Psoas muscle (tissue), 8 donors: ENCODE measurements around the gene ADAMTS6. TPM values are rescaled to one million over a fixed set of nuclear protein-coding genes. Genes with fewer than 3 reads are reported as not detected.

Source experiments
- ATAC-seq, 4 donors: fragments of 200-7000 bp; cut with Tn5 transposase; one replicate each; pipeline ENCODE4 v1.9.1; 2020; ENCODE audit warnings: moderate library complexity in 3 of 4, mild to moderate bottlenecking in 2 of 4
- DNase-seq, 2 donors: peaks; one replicate each; pipeline ENCODE4 v3.0.0-alpha.2; 2020
- H3K27ac ChIP-seq: fragments of 200-600 bp; one replicate; pipeline ENCODE4 v1.8.0; 2022
- H3K27me3 ChIP-seq, 3 donors: fragments of 200-600 bp in 1 of 3; one replicate each; pipeline versions ENCODE4 v1.6.1 to v1.8.0; 2013 to 2022; ENCODE audit warnings: low read length in 2 of 3, mild to moderate bottlenecking in 2 of 3, moderate library complexity in 1 of 3; ENCODE audit not compliant: insufficient read depth in 3 of 3
- H3K36me3 ChIP-seq, 2 donors: fragments of 200-600 bp in 1 of 2; one replicate each; pipeline versions ENCODE4 v1.6.1 to v1.8.0; 2013 to 2022; ENCODE audit warnings: low read depth in 1 of 2, mild to moderate bottlenecking in 1 of 2, moderate library complexity in 1 of 2; ENCODE audit not compliant: insufficient read depth in 1 of 2
- H3K4me1 ChIP-seq: fragments of 200-600 bp; one replicate; pipeline ENCODE4 v1.8.0; 2022
- H3K4me3 ChIP-seq: fragments of 200-600 bp; one replicate; pipeline ENCODE4 v1.8.0; 2022; ENCODE audit warnings: mild to moderate bottlenecking
- H3K9me3 ChIP-seq: fragments of 200-600 bp; one replicate; pipeline ENCODE4 v1.8.0; 2022
- WGBS, 3 donors: extraction: QIAGEN DNeasy Blood & Tissue Kit; methylation state at CpG; one replicate each; pipeline versions ENCODE4 v1.1.6 to v1.1.7; 2013; 5-methylcytosine and 5-hydroxymethylcytosine counted together
- intact Hi-C, 2 donors: fragments of 100-400 bp; cut with DNase I; formaldehyde crosslinking; loops; one replicate each; pipeline versions ENCODE4 v1.11.0 to v1.14.2; 2022
- polyA plus RNA-seq, 3 donors: library from polyadenylated mRNA; stranded (reverse); fragments of 200-250 nt; gene quantifications; one replicate each; pipeline ENCODE4 v1.2.3, GENCODE V29; 2013
- total RNA-seq, 4 donors: library from RNA; stranded (reverse); fragmentation: NEBNext Ultra II Directional in 2 of 4; extraction: Animal tissue kit (Norgen Biotek cat#: 25700) in 2 of 4; gene quantifications; one replicate each; pipeline versions ENCODE4 v1.2.1 to v1.2.4, GENCODE V29; 2021 to 2023
- TF ChIP-seq, protein P1 (sequence below): fragments of 200-600 bp; IDR thresholded peaks from one replicate; pipeline ENCODE4 v1.8.0; 2022; ENCODE audit warnings: antibody characterized with exemption
- donor health status: healthy with polysubstance abuse.
- donor health status: DM: no; HTN: no; CAD: no; lungs with moderate emphysema.
- donor health status: Bipolar disorder and iron deficiency.
- donor health status: healthy.
- donor health status: DM: yes; HTN: yes; CAD: no.
- donor health status: DM: no; HTN: no; CAD: no.
- donor health status: DM: no; HTN: no; CAD: no.
- donor health status: DM: yes; HTN: yes; CAD: no.

The ADAMTS6 gene
- total and polyA plus RNA-seq, 7 donors: 0.06 to 0.59 (median 0.24) TPM

GRCh38 chr5:65133477-65134110 is 348.1 kb downstream of the ADAMTS6 start:
- no peak overlapping the region for H3K27ac ChIP-seq
- ATAC-seq: no peak

GRCh38 chr5:65132386-65132785 is 349.3 kb downstream of the ADAMTS6 start:
- Histone ChIP-seq H3K9me3 (no peaks in the 10 kb centered on the region), H3K27ac (no peak overlapping the region), H3K4me1 (no peaks in the 10 kb centered on the region), H3K36me3 (no peaks in the 10 kb centered on the region), H3K4me3 (no peak overlapping the region), H3K27me3 (no peaks in the 10 kb centered on the region)
- DNase-seq: no peak
- TF ChIP-seq, protein P1, sequence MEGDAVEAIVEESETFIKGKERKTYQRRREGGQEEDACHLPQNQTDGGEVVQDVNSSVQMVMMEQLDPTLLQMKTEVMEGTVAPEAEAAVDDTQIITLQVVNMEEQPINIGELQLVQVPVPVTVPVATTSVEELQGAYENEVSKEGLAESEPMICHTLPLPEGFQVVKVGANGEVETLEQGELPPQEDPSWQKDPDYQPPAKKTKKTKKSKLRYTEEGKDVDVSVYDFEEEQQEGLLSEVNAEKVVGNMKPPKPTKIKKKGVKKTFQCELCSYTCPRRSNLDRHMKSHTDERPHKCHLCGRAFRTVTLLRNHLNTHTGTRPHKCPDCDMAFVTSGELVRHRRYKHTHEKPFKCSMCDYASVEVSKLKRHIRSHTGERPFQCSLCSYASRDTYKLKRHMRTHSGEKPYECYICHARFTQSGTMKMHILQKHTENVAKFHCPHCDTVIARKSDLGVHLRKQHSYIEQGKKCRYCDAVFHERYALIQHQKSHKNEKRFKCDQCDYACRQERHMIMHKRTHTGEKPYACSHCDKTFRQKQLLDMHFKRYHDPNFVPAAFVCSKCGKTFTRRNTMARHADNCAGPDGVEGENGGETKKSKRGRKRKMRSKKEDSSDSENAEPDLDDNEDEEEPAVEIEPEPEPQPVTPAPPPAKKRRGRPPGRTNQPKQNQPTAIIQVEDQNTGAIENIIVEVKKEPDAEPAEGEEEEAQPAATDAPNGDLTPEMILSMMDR: no peak
- intact Hi-C loops: no loop called here
- 77 to 80% (median 79%) methylated on average over 4 of the region's 4 CpGs for whole genome bisulfite sequencing, 3 donors
- ATAC-seq: no peak

More at GRCh38 chr5:65133477-65134110, 348.1 kb downstream of the ADAMTS6 start:
- Histone ChIP-seq H3K9me3 (no peaks in the 10 kb centered on the region), H3K4me1 (no peaks in the 10 kb centered on the region), H3K36me3 (no peaks in the 10 kb centered on the region), H3K27me3 (no peaks in the 10 kb centered on the region), H3K4me3 (no peak overlapping the region)
- intact Hi-C loops: no loop called here
- TF ChIP-seq, protein P1: no peak
- WGBS, 3 donors: 38 to 73% (median 47%) methylated on average over 2 of the region's 2 CpGs
- DNase-seq: no peak

DNA sequence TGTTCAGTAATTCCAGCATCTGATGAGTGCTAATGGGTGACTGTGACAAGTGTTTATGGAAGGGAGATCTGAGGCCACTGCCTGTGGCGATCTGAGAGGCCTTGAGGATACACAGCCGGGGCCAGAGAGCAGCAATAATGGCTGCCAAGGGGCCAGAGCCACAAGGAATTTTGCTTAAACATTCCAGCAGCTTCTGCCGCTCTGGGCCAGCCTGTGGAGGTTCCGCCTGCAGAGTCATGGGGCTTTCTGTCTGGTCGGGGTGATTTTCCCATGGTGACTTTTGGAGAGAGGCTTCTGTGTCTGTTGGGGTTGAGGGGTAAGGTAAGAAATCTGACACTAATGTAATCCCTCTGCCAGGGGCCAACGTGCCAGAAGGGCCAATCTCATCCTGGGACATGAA is 353.5 kb downstream of the ADAMTS6 start:
- WGBS, 3 donors: 59 to 72% (median 62%) methylated on average over 6 of the region's 6 CpGs
- TF ChIP-seq, protein P1: no peak
- no peak for ATAC-seq
- DNase-seq: no peak
- Histone ChIP-seq H3K27me3 (no peaks in the 10 kb centered on the region), H3K27ac (no peak overlapping the region), H3K4me3 (no peak overlapping the region), H3K4me1 (no peaks in the 10 kb centered on the region), H3K36me3 (no peaks in the 10 kb centered on the region), H3K9me3 (no peaks in the 10 kb centered on the region)
- intact Hi-C loops: no loop called here

- Histone ChIP-seq H3K27me3 (no peaks in the 10 kb centered on the region), H3K36me3 (no peaks in the 10 kb centered on the region), H3K27ac (no peak overlapping the region), H3K9me3 (no peaks in the 10 kb centered on the region), H3K4me3 (no peak overlapping the region), H3K4me1 (no peaks in the 10 kb centered on the region)
- no peak for ATAC-seq
- no peak for DNase-seq
- whole genome bisulfite sequencing, 3 donors: 35 to 58% (median 44%) methylated on average over 10 of the region's 10 CpGs
- intact Hi-C loops: no loop called here
- TF ChIP-seq, protein P1: no peak
These were observed 354.4 kb downstream of the ADAMTS6 start for GRCh38 chr5:65127161-65127901.
